NT2/D1 (cell line): ENCODE measurements around the gene OR2F1.

Experiments used
- DNase-seq: peaks from one replicate; pipeline ENCODE4 v3.0.0-alpha.2; 2011; ENCODE audit warnings: low read depth, low spot score
- H3K27me3 ChIP-seq: 2 replicates; pipeline ENCODE4 v1.6.0; 2011; ENCODE audit warnings: mild to moderate bottlenecking; ENCODE audit not compliant: insufficient read length, insufficient read depth
- H3K36me3 ChIP-seq: 2 replicates; pipeline ENCODE4 v1.6.1; 2011; ENCODE audit warnings: mild to moderate bottlenecking, low read length, mixed read lengths; ENCODE audit not compliant: insufficient read depth, insufficient read length
- H3K4me1 ChIP-seq: 2 replicates; pipeline ENCODE4 v1.5.1; 2011; ENCODE audit not compliant: insufficient read depth, insufficient read length
- H3K4me3 ChIP-seq: 2 replicates; pipeline ENCODE4 v1.5.1; 2011; ENCODE audit warnings: low read depth; ENCODE audit not compliant: insufficient read length
- H3K9ac ChIP-seq: 2 replicates; pipeline ENCODE4 v1.6.0; 2011; ENCODE audit warnings: low read depth; ENCODE audit not compliant: insufficient read length
- H3K9me3 ChIP-seq: 2 replicates; pipeline ENCODE4 v1.5.1; 2011; ENCODE audit warnings: mild to moderate bottlenecking, low read length; ENCODE audit not compliant: insufficient read depth
- SUZ12 ChIP-seq: IDR thresholded peaks from 2 replicates; pipeline ENCODE4 v1.6.1; 2011; ENCODE audit not compliant: insufficient read length, insufficient read depth; ENCODE audit errors: extremely low read depth
- YY1 ChIP-seq: IDR thresholded peaks from 2 replicates; pipeline ENCODE4 v1.6.1; 2011; ENCODE audit not compliant: insufficient read length, insufficient read depth
- ZNF274 ChIP-seq: IDR thresholded peaks from 2 replicates; pipeline ENCODE4 v1.6.1; 2011; ENCODE audit warnings: mild to moderate bottlenecking, low read depth, low read length

OR2F1 gene

GRCh38 chr7:143936087-143937009, 18.3 kb upstream of the OR2F1 start:
- no peak for DNase-seq
- no peaks in the 10 kb centered on the region for H3K4me1 ChIP-seq
- H3K36me3 ChIP-seq: no peaks in the 10 kb centered on the region
- no peaks in the 10 kb centered on the region for H3K27me3 ChIP-seq
- H3K9ac ChIP-seq: no peak overlapping the region
- no peak overlapping the region for H3K4me3 ChIP-seq
- H3K9me3 ChIP-seq: no peaks in the 10 kb centered on the region
- TF ChIP-seq YY1 (no peak), SUZ12 (no peak), ZNF274 (no peak)

- TF ChIP-seq ZNF274 (no peak), SUZ12 (no peak), YY1 (no peak)
- Histone ChIP-seq H3K36me3 (no peaks in the 10 kb centered on the region), H3K9me3 (no peaks in the 10 kb centered on the region), H3K4me1 (no peaks in the 10 kb centered on the region), H3K4me3 (no peak overlapping the region), H3K27me3 (no peaks in the 10 kb centered on the region), H3K9ac (no peak overlapping the region)
- no peak for DNase-seq
Observed at GRCh38 chr7:143938379-143939243, 16.0 kb upstream of the OR2F1 start.

GRCh38 chr7:143945423-143945822, 9.2 kb upstream of the OR2F1 start:
- no peaks in the 10 kb centered on the region for H3K36me3 ChIP-seq
- H3K4me1 ChIP-seq: no peaks in the 10 kb centered on the region
- TF ChIP-seq ZNF274 (no peak), SUZ12 (no peak), YY1 (no peak)
- H3K4me3 ChIP-seq: no peak overlapping the region
- H3K9ac ChIP-seq: no peak overlapping the region
- DNase-seq: no peak
- peaks cover 9% of the 10 kb centered on the region; the same call in 1 of the 2 replicates for H3K9me3 ChIP-seq
- H3K27me3 ChIP-seq: no peaks in the 10 kb centered on the region

GRCh38 chr7:143947111-143947510, 7.5 kb upstream of the OR2F1 start:
- TF ChIP-seq SUZ12: no peak
- TF ChIP-seq YY1: no peak
- TF ChIP-seq ZNF274: no peak
- H3K9me3 ChIP-seq: peaks cover 9% of the 10 kb centered on the region; the same call in 1 of the 2 replicates

GRCh38 chr7:143948733-143949132, 5.9 kb upstream of the OR2F1 start:
- H3K4me3 ChIP-seq: no peak overlapping the region
- H3K36me3 ChIP-seq: no peaks in the 10 kb centered on the region
- H3K9me3 ChIP-seq: peaks cover 9% of the 10 kb centered on the region; the same call in 1 of the 2 replicates
- H3K4me1 ChIP-seq: no peaks in the 10 kb centered on the region
- TF ChIP-seq SUZ12 (no peak), YY1 (no peak), ZNF274 (no peak)
- H3K9ac ChIP-seq: no peak overlapping the region
- no peaks in the 10 kb centered on the region for H3K27me3 ChIP-seq
- DNase-seq: no peak

More at GRCh38 chr7:143947111-143947510, 7.5 kb upstream of the OR2F1 start:
- DNase-seq: no peak
- Histone ChIP-seq H3K9ac (no peak overlapping the region), H3K36me3 (no peaks in the 10 kb centered on the region), H3K4me1 (no peaks in the 10 kb centered on the region), H3K27me3 (no peaks in the 10 kb centered on the region), H3K4me3 (no peak overlapping the region)

GRCh38 chr7:143953421-143953820, 1.2 kb upstream of the OR2F1 start:
- Histone ChIP-seq H3K36me3 (no peaks in the 10 kb centered on the region), H3K4me3 (no peak overlapping the region)
- TF ChIP-seq ZNF274 (no peak), SUZ12 (no peak), YY1 (no peak)

GRCh38 chr7:143954135-143954534, 509 bp upstream of the OR2F1 start:
- H3K9ac ChIP-seq: no peak overlapping the region
- no peaks in the 10 kb centered on the region for H3K36me3 ChIP-seq
- H3K4me3 ChIP-seq: no peak overlapping the region
- H3K9me3 ChIP-seq: no peaks in the 10 kb centered on the region
- no peak for TF ChIP-seq YY1
- TF ChIP-seq ZNF274: no peak
- no peak for TF ChIP-seq SUZ12
- no peaks in the 10 kb centered on the region for H3K4me1 ChIP-seq
- no peaks in the 10 kb centered on the region for H3K27me3 ChIP-seq
- DNase-seq: no peak

More at GRCh38 chr7:143953421-143953820, 1.2 kb upstream of the OR2F1 start:
- no peak for DNase-seq
- Histone ChIP-seq H3K9me3 (no peaks in the 10 kb centered on the region), H3K27me3 (no peaks in the 10 kb centered on the region), H3K9ac (no peak overlapping the region), H3K4me1 (no peaks in the 10 kb centered on the region)
